Lower leg skin (tissue), 3 donors: ENCODE data around the gene CEACAM1.

Experiments used
- CTCF ChIP-seq, 3 donors: fragments of 450-650 bp; IDR thresholded peaks; one replicate each; pipeline ENCODE4 v1.5.1; 2016; ENCODE audit warnings: antibody characterized with exemption in 3 of 3, mild to moderate bottlenecking in 3 of 3, moderate library complexity in 2 of 3
- POLR2A ChIP-seq, 2 donors: fragments of 450-650 bp; IDR thresholded peaks; one replicate each; pipeline ENCODE4 v1.6.1; 2016 to 2017; ENCODE audit warnings: antibody characterized with exemption in 2 of 2, mild to moderate bottlenecking in 1 of 2, moderate library complexity in 1 of 2

DNA sequence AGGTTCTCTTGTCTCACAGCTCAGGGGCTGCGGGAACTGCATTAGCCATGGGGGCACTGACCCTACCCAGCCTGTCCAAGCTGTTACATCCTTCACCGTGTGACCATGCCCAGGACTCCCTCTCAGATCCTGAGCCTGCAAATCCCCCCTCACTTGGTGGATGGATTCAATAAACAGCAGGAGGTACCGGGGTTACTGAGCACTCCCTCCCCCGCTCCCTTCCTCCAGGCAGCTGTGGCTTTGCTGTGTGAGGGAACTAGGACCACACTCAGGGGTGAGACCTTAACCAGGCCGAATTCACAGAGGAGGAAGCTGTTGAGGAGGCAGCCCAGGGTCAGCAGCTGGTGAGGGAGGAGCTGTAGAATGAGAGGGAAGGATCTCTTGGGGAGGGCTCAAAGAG is 27.0 kb upstream of the CEACAM1 start:
- TF ChIP-seq POLR2A (IDR thresholded peaks at IDR 0.05) (no peak), CTCF (IDR thresholded peaks at IDR 0.05) (no peak)
